Omental fat pad (tissue), 4 donors: ENCODE results near the gene GUCA2A. TPM values are rescaled to one million over a fixed set of nuclear protein-coding genes. Genes with fewer than 3 reads are reported as not detected.

Experiments used
- ATAC-seq: fragments of 150-250 bp; one replicate; pipeline ENCODE4 v1.9.1; 2016; ENCODE audit warnings: mild to moderate bottlenecking, moderate library complexity; ENCODE audit not compliant: low FRiP score
- DNase-seq: peaks from one replicate; pipeline ENCODE4 v3.0.0-alpha.2; 2019; ENCODE audit warnings: low spot score
- CTCF ChIP-seq, 3 donors: fragments of 450-650 bp; IDR thresholded peaks; one replicate each; pipeline ENCODE4 v1.5.1; 2016 to 2017; ENCODE audit warnings: antibody characterized with exemption in 3 of 3, mild to moderate bottlenecking in 3 of 3, moderate library complexity in 2 of 3
- total RNA-seq, 4 donors: library from RNA; depleted of rRNA; stranded (reverse); fragments of >200 nt; gene quantifications; one replicate each; pipeline ENCODE4 v1.1.0, GENCODE V29; 2016

The GUCA2A gene
- total RNA-seq, 4 donors from 2014 or later: not detected

GRCh38 chr1:42152907-42153600 lies 11.5 kb downstream of the GUCA2A start, which contains the start of gene GUCA2B:
Gene GUCA2B, plus strand, starts transcription at chr1:42153410. Its CDS starts 41 bp downstream, at chr1:42153451.
- no peak for ATAC-seq
- no peak for TF ChIP-seq CTCF (IDR thresholded peaks at IDR 0.05)
- DNase-seq: no peak

GRCh38 chr1:42152119-42152518 lies 12.4 kb downstream of the GUCA2A start:
- DNase-seq: no peak
- no peak for ATAC-seq
- no peak for TF ChIP-seq CTCF (IDR thresholded peaks at IDR 0.05)

- ATAC-seq: no peak
- TF ChIP-seq CTCF (IDR thresholded peaks at IDR 0.05): no peak
- no peak for DNase-seq
Observed at GRCh38 chr1:42150651-42151050, 13.9 kb downstream of the GUCA2A start.

GRCh38 chr1:42148166-42148565 lies 16.4 kb downstream of the GUCA2A start:
- DNase-seq: no peak
- no peak for TF ChIP-seq CTCF (IDR thresholded peaks at IDR 0.05)
- ATAC-seq: no peak

- ATAC-seq (no peak), DNase-seq (peak; percentile 59)
- peak in 1 of 3 donors; percentile 64 for TF ChIP-seq CTCF (IDR thresholded peaks at IDR 0.05)
Observed at GRCh38 chr1:42146626-42147320, 17.8 kb downstream of the GUCA2A start.

GRCh38 chr1:42145764-42146625 lies 18.6 kb downstream of the GUCA2A start:
- DNase-seq: no peak
- no peak for TF ChIP-seq CTCF (IDR thresholded peaks at IDR 0.05)

More at GRCh38 chr1:42145764-42146625, 18.6 kb downstream of the GUCA2A start:
- no peak for ATAC-seq
